GM19328 (cell line): Measurements from ENCODE around the gene DPP10.

ENCODE experiments used
- ATAC-seq: cut with Tn5 transposase; IDR thresholded peaks from one replicate; pipeline ENCODE4 v1.9.1; 2021; ENCODE audit warnings: mild to moderate bottlenecking, moderate library complexity; ENCODE audit not compliant: unreplicated experiment

The DPP10 gene

DNA sequence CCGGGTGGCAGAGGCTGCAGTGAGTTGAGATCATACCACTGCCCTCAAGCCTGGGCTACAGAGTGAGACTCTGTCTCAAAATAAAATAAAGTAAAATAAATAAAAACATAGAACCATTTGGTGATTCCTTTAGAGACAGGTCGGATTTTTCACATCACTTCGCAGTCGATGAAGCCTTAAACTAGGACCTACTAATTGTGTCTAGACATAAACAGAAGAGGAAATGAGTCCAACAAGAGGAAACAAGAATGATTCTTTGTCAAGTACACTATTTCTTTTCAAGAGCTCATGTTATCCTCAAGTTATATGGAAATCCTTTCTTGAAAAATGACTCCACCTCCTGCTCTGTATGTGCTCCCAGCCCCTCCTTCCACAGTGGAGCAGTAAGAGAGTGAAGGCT, 758.9 kb downstream of the DPP10 start:
- ATAC-seq, result no peak

DNA sequence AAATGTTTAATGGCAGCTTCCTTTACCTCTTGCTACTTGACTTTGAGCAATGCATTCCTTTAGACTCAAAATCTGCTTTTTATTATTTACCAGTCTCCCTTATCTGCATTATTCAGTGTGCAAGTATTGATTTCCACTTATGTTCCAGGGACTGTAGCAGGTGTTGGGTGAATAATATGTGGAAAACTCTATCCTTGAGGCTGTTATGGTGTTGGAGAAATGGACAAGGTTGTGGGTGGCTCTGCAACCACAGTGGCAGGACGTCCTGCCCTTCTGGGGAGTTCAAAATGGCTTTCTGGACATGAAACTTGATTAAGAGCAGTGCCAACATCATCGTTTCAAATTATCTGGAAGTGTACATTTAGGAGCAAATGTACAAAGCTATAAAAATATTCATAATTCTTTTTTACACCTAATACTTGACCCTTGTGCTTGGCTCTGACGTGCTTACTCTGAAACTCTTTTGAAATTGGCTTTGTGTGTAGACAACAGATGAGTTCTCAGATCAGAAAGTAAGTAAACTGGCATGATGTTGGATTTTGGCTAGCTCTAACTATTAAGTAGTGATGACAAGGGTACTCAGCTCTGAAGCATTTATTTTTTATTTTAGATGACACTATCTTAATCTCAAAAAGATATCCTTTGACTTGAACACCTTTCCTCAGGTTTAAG, 766.2 kb downstream of the DPP10 start:
- no peak for ATAC-seq

DNA sequence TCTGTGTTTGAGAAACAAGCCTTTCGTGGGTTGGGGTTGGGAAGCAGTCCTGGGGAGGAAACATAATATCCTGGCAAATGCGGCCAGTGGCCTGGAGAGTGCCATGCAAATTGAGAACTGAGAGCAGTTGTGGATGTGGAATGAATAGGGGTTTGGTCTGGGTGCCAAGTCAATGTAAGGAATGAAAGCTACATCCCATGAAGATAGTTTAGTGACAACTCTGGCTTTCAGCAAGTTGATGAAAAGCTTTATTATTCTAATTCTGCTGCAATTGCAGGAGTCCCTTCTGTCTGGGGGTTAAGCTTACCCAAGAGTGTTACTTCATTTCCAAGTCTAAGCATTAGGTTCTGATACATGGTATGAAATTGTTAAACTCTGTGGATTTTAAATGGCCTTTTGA, 771.6 kb downstream of the DPP10 start:
- no peak for ATAC-seq

DNA sequence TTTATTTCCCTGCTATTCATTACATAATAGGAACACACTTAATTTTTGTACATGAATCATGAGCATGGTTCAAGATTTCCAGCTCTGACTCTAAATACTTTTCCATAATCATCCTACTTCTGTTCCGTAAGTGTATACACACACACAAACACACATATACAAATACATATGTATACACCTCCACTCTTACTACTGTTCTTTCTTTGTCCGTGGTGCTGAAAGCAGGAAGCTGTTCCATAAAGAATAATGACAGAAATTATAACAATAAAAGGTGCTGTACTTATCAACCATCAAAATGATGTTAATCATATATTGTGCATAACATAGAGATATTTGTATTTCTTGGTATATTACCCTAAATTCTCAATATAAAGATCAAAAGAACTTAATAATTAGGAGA, 776.9 kb downstream of the DPP10 start:
- ATAC-seq, result no peak

DNA sequence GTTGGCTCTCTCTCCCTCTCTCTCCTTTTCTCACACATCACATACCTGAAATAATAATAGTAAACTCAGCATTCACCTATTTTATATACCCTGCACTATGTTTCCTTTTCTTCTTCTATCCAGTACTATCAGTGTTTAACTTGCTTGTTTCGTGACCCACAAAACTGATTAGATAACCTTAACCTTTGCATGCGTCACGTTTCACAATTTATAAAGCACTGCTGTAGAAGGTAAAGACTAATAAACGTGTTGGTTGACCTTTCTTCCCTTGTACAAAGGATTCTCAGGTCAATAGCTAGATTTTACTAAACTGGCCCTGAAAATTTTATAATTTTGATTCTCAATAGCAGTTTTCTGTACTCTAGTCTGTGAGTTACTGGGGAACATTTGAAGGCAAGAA, 791.7 kb downstream of the DPP10 start:
- no peak for ATAC-seq

DNA sequence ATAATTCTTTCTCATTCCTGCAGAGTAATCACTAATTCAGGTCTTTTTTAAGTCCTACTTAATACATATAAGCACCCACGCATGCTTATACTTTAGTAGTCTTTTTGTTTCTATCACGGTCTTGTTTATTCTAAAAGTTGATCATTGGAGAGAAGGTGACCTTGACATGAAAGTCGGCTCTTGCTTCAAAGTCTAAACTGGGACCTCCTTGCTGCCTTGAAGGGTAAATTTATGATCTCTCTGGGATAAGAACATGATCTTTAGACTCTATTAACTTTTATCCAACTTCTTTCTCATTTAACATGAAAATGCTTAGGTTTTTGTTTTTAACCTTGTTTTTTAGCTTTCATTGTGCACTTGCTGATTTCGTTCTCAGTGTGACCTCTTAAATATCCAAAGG, 792.3 kb downstream of the DPP10 start:
- no peak for ATAC-seq

DNA sequence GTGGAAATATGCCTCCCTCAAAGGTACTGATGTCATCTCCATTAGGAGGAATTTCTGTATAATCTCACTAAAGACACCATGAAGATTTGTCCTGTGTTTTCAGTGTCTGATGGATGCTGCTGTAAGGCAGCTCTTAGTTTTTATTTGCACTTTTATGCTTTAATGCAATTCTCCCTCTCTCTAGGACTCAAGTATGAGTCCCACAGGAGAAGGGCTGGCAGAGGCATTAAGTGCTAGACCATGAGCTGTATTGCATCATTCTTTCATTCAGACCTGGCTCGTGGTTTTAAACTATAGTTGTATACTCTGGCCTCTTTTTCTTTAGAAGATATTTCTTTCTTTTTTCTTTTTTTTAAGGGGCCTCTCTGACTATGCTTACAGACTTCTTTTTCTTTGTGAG, 805.6 kb downstream of the DPP10 start:
- no peak for ATAC-seq

DNA sequence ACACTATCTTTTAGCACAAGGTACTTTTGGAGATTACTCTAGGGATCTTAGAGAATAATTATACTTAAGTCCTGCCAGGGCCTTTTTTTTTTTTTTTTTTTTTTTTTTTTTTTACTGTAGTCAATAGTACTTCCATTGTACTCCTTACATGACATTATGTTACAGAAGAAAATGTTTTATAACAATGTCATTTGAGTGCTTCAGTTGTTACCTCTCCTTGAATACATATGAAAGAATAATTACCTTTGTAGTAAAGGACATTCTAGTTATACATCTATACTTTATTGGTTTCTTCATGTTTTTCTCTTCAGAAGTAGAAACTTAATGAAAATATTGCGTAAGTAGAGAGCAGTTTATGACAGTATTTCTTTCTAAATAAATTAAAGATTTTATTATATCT, 834.9 kb downstream of the DPP10 start:
- no peak for ATAC-seq

DNA sequence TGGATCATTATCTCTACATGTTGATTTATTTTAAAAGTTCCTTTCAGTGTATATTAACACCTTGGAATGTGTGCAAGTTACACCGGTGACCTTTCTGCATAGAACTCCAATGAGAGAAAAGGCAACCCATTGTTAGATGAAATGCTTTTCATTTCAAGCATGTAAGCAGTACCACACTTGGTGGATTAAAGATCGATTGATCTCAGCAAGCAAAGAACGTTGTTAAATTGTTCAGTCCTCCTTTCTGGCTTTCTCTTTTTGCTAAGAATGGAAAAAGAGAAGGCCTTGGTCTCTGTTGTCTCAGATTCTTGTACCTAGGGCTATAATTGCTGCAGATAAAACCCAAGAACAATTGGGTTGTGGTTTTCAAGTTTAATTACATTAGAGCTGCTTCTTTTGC, 843.0 kb downstream of the DPP10 start:
- no peak for ATAC-seq

DNA sequence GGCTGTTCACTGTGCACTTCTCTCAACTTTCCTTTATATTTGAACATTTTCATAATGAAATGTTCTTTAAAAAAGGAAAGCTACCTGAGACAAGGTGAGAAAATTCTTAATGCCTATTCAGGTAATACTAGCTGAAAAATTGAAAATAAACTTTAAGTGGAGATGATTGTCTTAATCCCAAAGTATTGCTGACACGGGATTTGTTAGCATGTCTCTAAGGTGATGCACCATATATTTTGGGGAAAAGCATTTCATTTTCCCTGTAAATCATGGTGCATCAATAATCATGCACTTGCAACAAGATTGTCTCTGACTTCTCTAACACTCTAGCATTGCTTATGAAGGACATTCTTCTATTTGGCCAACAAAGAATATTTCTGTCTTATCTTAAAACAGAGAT, 848.0 kb downstream of the DPP10 start:
- ATAC-seq, result no peak

DNA sequence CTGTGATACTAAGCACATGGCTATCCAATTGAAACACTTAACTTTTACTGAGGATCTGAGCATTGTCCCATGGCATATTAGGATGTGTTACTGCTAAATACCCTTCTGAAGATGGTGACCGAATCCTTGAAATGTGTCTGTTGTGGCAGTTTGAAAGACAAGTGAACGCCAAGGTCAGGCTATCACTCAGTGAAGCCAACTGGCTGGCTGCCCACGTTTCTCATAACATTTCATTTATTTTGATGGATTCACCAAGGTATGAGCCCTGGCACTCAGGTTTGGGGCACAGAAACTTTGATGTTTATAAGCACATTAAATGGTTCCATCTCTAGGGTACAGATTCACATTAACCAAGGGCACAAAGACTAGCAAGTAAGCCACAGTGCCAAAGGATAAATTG, 850.3 kb downstream of the DPP10 start:
- ATAC-seq, result no peak

DNA sequence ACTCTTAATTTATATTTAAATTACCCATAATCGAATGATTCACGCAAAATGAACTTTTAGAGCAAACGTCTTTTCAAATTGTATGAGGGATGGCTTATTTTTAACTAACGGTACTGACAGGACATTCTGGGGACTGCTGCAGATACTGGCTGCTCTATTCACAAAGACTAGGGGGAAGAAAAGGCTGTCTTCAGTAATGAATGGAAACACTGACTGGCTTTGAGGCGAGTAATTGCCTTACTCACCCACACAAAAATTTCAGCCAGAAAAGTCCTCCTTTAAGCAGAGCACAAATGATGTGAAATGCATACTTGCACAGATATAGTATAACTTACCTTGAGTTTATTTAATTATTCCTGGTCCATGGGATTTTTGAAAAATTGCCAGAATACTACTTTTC, 852.6 kb downstream of the DPP10 start:
- ATAC-seq, result no peak

DNA sequence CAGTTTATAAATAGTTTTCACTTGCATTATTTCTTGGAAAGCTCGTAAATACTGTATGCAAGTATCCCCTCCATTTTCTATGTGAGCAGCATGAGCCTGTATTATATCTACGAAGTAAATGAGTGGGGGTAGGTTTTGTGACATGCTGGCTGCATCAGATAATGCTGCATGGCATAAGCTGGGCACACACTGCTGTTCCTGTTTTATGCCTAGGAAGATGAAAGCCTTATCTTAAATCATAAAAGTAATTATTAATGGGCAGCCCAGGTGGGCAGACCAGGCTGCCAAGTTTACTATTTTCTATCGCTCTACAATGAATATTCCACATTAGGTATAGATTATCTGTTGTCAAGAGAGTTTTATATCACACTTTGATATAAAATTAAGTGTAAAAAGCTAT, 854.6 kb downstream of the DPP10 start:
- no peak for ATAC-seq

DNA sequence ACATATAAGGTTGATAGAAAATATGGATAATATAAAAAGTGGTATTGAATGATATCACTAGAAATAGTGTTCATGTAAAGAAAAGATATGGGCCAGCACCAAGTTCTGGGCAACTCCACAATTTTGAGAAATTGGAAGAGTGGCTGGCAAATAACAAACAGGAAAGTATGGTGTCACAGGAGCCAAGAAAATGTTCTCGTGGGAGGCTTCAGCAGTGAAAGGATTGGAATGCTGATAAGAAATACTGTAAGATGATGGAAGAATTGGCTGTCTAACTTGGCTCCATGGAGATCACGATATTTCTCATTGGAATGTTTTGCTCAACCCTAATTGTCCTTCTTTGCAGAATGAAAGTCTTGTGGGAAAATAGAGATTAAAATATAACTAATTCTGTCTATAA, 856.8 kb downstream of the DPP10 start:
- no peak for ATAC-seq

DNA sequence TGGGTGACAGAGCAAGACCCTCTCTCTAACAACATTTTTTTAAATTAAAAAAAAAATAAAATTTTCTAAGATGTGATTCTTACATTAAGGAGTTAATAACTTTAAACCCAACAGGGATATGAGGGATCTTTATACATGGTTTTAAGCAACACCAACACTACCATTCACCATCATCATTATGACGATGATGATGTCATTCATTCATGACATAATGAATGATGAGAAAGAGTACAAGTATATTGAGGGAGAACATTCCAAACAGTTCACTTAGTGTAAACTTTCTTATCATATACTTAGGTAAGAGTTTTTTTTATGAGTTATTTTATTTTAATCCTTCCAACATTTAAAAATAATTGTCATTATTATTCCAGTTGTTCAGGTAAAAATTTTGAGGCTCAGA, 863.3 kb downstream of the DPP10 start:
- no peak for ATAC-seq

DNA sequence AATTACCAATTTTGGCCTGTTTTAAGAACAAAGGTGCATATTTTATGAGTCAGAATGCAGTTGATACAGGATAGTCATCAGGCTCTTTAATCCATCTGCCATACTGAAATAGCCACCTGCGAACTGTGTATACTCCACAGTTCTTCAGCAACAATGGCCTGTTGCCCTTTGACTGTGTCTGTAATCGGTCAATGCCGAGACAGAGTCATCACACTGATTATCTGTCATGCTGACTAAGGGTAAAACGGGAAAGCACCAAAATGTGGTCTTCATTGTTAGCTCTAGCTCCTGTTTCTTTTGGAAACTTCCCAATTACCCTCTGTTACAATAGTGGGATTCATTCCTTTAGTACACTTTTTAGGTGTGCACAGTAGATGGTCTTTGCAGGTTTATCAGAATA, 871.7 kb downstream of the DPP10 start:
- no peak for ATAC-seq

DNA sequence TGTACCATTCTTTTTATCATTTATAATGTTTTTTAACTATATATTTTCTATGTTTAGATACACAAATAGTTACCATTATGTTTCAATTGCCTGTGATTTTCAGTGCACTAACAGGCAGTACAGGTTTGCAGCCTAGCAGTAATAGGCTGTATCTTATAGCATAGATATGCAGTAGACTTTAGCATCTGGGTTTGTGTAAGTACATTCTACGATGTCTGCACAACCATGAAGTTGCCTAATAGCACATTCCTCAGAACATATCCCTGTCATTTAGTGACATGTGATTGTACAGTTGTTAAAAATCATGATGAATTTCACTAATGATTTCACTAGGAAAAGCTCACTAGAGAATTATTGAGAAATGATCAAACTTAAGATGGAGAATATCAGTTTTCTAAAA, 884.6 kb downstream of the DPP10 start:
- no peak for ATAC-seq

DNA sequence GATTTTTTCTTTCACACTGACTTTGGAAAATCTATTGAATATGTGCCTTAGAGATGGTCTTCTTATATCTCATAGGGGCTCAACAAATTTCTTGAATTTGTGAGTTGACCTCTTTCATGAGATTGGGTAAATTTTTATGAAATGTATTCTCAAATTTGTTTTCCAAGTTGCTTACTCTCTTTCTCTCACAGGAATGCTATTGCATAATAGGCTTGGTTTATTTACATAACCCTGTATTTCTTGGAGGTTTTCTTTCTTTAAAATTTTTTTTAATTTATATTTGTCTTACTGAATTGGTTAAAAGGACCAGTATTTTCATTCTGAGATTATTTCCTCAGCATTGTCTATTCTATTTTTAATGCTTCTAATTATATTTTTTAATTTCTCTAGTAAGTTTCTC, 917.1 kb downstream of the DPP10 start:
- no peak for ATAC-seq

DNA sequence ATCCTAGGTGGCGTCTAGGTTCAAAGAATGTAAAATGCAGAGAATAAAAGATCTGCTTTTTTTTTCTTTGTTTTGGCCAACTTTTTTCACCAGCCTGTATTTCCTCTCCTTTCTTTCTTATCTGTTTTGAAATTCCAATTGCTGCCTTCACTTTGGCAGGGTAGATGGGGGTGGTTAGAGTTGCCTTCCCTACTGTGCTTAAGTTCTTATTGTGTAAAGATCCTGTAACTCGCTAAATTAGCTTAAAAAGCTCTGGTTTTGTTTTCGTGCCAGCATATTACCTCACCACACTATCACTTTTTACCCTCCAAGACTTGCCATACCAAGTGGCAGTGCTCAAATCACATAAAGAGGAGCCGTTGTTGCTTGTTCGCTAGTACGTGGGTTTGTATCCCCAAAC, 921.7 kb downstream of the DPP10 start:
- no peak for ATAC-seq

DNA sequence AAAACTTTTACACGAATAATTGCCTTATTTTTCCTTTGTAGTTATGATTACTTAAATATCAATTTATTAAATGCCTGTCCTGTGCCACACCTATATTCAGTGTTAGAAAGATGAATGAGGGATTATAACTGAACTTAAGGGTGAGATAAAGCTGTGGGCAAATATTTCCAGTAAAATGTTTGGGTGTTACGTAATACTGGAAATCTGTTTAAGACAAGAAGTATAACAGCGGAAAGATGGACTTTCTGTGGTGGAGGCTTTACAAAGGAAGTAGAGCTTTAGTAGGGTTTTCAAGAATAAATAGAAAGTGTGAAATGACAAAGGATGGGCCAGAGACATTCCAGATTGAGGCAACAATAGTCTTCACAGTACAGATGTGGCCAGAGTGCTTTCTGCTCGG, 927.0 kb downstream of the DPP10 start:
- ATAC-seq, result no peak

DNA sequence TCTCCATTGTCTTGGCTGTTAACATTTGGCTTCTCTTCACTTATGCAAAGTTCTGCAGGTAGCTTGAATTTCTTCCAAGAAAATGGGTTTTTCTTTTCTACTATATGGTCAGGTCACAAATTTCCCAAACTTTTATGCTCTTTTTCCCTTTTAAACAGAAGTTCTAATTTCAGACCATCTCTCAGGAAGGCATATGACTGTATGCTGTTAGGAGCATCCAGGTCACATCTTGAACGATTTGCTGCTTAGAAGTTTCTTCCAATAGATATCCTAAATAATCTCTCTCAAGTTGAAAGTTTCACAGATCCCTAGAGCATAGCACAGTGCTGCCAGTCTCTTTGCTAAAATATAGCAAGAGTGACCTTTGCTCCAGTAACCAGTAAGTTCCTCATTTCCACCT, 932.5 kb downstream of the DPP10 start:
- ATAC-seq, result no peak

DNA sequence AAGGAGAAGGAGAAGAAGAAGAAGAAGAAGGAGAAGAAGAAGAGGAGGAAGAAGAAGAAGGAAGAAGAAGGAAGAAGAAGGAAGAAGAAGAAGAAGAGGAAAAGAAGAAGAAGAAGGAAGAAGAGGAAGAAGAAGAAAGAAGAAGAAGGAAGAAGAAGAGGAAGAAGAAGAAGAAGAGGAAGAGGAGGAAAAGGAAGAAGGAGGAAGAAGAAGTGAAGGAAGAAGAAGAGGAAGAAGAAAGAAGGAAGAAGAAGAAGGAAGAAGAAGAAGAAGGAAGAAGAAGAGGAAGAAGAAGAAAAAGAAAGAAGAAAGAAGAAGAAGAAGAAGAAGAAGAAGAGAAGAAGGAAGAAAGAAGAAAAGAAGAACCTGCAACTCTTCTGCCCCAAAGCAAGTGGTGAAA, 942.0 kb downstream of the DPP10 start:
- ATAC-seq, result no peak

DNA sequence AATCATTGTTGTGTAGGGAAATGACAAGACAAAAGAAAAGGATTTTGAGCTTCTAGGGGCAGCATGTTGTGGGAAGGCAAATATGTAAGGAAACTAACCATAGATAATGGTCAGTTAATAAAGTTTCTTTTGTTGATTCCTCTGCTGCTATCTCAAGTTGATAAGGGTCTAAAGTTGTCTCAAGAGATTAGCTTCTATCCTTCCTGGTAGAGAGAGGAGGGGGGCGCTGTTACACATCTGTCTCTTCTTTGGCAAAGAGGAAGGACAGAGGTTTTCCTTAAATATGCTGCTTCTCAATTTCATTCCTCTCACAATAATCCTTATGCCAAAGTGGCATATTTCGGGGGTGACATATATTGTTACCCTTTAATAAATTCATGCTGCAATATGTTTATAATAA, 944.0 kb downstream of the DPP10 start:
- ATAC-seq, result no peak

DNA sequence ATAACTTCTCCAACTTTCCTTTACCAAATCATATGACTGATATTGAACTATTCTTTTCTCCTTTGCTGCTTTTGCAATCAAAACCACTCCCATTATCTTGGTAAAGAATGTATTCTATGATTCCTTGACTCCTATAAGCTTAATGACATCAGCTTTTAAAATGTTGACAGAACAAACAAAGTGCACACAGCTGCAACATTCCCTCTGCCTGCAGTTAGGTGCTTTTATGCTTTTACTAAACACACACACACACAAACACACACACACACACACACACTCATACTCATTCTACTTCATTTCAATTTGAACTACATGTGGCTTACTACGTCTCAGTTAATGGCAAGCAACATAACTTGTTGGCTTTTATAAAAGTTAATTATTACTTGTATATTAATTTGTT, 946.6 kb downstream of the DPP10 start:
- ATAC-seq, result no peak
